T-helper 2 cell (primary cell): Measurements from ENCODE around the gene FUCA1.
"Not testable (repeated sequence)": the region's sequence is repeated elsewhere in the genome, so short reads cannot be mapped to it uniquely, and the experiment has no call there.

Experiments
- DNase-seq, 5 experiments: peaks; one replicate each; pipeline versions ENCODE4 v3.0.0 to v3.0.0-alpha.2; 2012 to 2022

Gene FUCA1

GRCh38 chr1:23837908-23838307 is 30.2 kb downstream of the FUCA1 start:
- DNase-seq = peak in 1 of 5 experiments; percentile 11

GRCh38 chr1:23836037-23836436 is 32.1 kb downstream of the FUCA1 start:
- DNase-seq = peak in 1 of 5 experiments; percentile 14

GRCh38 chr1:23834156-23834555 is 33.9 kb downstream of the FUCA1 start:
- not testable (repeated sequence) for DNase-seq

- no peak for DNase-seq
Measured at GRCh38 chr1:23827717-23828116, 40.4 kb downstream of the FUCA1 start.

GRCh38 chr1:23826590-23826989 is 41.5 kb downstream of the FUCA1 start:
- not testable (repeated sequence) for DNase-seq

- DNase-seq = peak in 2 of 5 experiments; percentile 18 to 57
Measured at GRCh38 chr1:23825762-23826522, 42.1 kb downstream of the FUCA1 start.

GRCh38 chr1:23825076-23825761 is 42.9 kb downstream of the FUCA1 start, which contains the start of gene HMGCL:
Gene HMGCL (minus strand): TSS chr1:23825429. CDS start chr1:23825415, 14 bp downstream.
- DNase-seq = peak; percentile 73 to 94 (median 78)

GRCh38 chr1:23824711-23825075 is 43.4 kb downstream of the FUCA1 start:
- no peak for DNase-seq

- DNase-seq = no peak
Measured at GRCh38 chr1:23823767-23824166, 44.3 kb downstream of the FUCA1 start.

GRCh38 chr1:23817633-23818032 is 50.5 kb downstream of the FUCA1 start:
- DNase-seq = no peak

- DNase-seq = no peak
Measured at GRCh38 chr1:23816906-23817305, 51.2 kb downstream of the FUCA1 start.

GRCh38 chr1:23816361-23816760 is 51.7 kb downstream of the FUCA1 start:
- no peak for DNase-seq

GRCh38 chr1:23814016-23814415 is 54.1 kb downstream of the FUCA1 start:
- DNase-seq = no peak

- peak in 4 of 5 experiments; percentile 30 to 63 (median 38) for DNase-seq
Measured at GRCh38 chr1:23810818-23811540, 57.1 kb downstream of the FUCA1 start.

GRCh38 chr1:23809751-23810171 is 58.3 kb downstream of the FUCA1 start:
- DNase-seq = peak; percentile 51 to 85 (median 72)

GRCh38 chr1:23807453-23807852 is 60.6 kb downstream of the FUCA1 start:
- no peak for DNase-seq

- no peak for DNase-seq
Measured at GRCh38 chr1:23806280-23806679, 61.8 kb downstream of the FUCA1 start.

- no peak for DNase-seq
Measured at GRCh38 chr1:23805025-23805424, 63.1 kb downstream of the FUCA1 start.

GRCh38 chr1:23804183-23804835 is 63.8 kb downstream of the FUCA1 start:
- no peak for DNase-seq

GRCh38 chr1:23803674-23804073 is 64.4 kb downstream of the FUCA1 start:
- no peak for DNase-seq

- not testable (repeated sequence) for DNase-seq
Measured at GRCh38 chr1:23802809-23803342, 65.2 kb downstream of the FUCA1 start.

GRCh38 chr1:23801876-23802275 is 66.2 kb downstream of the FUCA1 start:
- DNase-seq = no peak
